ENCODE measurements around the gene ZNF687. TPM values are rescaled to one million over a fixed set of nuclear protein-coding genes. Genes with fewer than 3 reads are reported as not detected.

Gene ZNF687
- total RNA-seq, 1 donor from 2014 or later: 32.1 TPM

GRCh38 chr1:151259351-151259750 is 22.7 kb upstream of the ZNF687 start:
- H3K4me1 Mint-ChIP-seq: peaks cover 15% of the 10 kb centered on the region
- no peak for TF ChIP-seq CTCF (IDR thresholded peaks at IDR 0.05; ENCODE audit: unreplicated experiment)
- no peak overlapping the region for H3K4me3 Mint-ChIP-seq
- peaks cover 13% of the 10 kb centered on the region for H3K36me3 Mint-ChIP-seq
- no peak for DNase-seq (ENCODE audit: low spot score in 2 of 2, unreplicated experiment in 2 of 2)
- no peak overlapping the region for H3K27ac Mint-ChIP-seq
- H3K9me3 Mint-ChIP-seq: no peaks in the 10 kb centered on the region
- no peaks in the 10 kb centered on the region for H3K27me3 Mint-ChIP-seq (ENCODE audit: low read depth)

GRCh38 chr1:151265446-151266236 is 16.5 kb upstream of the ZNF687 start:
- Mint-ChIP-seq H3K27ac (no peak overlapping the region), H3K4me1 (no peaks in the 10 kb centered on the region), H3K4me3 (no peak overlapping the region), H3K36me3 (peaks cover 29% of the 10 kb centered on the region), H3K27me3 (ENCODE audit: low read depth) (no peaks in the 10 kb centered on the region), H3K9me3 (no peaks in the 10 kb centered on the region)
- TF ChIP-seq CTCF (IDR thresholded peaks at IDR 0.05; ENCODE audit: unreplicated experiment): no peak
- DNase-seq (ENCODE audit: low spot score in 2 of 2, unreplicated experiment in 2 of 2): no peak

GRCh38 chr1:151266315-151266714 is 15.8 kb upstream of the ZNF687 start:
- Mint-ChIP-seq H3K4me1 (no peaks in the 10 kb centered on the region), H3K27ac (no peak overlapping the region), H3K9me3 (no peaks in the 10 kb centered on the region), H3K27me3 (ENCODE audit: low read depth) (no peaks in the 10 kb centered on the region), H3K36me3 (peaks cover 30% of the 10 kb centered on the region), H3K4me3 (no peak overlapping the region)
- TF ChIP-seq CTCF (IDR thresholded peaks at IDR 0.05; ENCODE audit: unreplicated experiment): no peak
- DNase-seq (ENCODE audit: low spot score in 2 of 2, unreplicated experiment in 2 of 2): no peak

- H3K27ac Mint-ChIP-seq: no peak overlapping the region
- TF ChIP-seq CTCF (IDR thresholded peaks at IDR 0.05; ENCODE audit: unreplicated experiment): no peak
- no peak overlapping the region for H3K4me3 Mint-ChIP-seq
- H3K27me3 Mint-ChIP-seq (ENCODE audit: low read depth): no peaks in the 10 kb centered on the region
- no peaks in the 10 kb centered on the region for H3K4me1 Mint-ChIP-seq
- H3K36me3 Mint-ChIP-seq: peaks cover 35% of the 10 kb centered on the region
- DNase-seq (ENCODE audit: low spot score in 2 of 2, unreplicated experiment in 2 of 2): no peak
- H3K9me3 Mint-ChIP-seq: no peaks in the 10 kb centered on the region
These were observed 15.3 kb upstream of the ZNF687 start for GRCh38 chr1:151266821-151267220.

- no peak for DNase-seq (ENCODE audit: low spot score in 2 of 2, unreplicated experiment in 2 of 2)
- H3K36me3 Mint-ChIP-seq: peaks cover 34% of the 10 kb centered on the region
- no peak overlapping the region for H3K4me3 Mint-ChIP-seq
- no peak overlapping the region for H3K27ac Mint-ChIP-seq
- TF ChIP-seq CTCF (IDR thresholded peaks at IDR 0.05; ENCODE audit: unreplicated experiment): no peak
- H3K4me1 Mint-ChIP-seq: no peaks in the 10 kb centered on the region
- no peaks in the 10 kb centered on the region for H3K27me3 Mint-ChIP-seq (ENCODE audit: low read depth)
- no peaks in the 10 kb centered on the region for H3K9me3 Mint-ChIP-seq
These were observed 14.3 kb upstream of the ZNF687 start for GRCh38 chr1:151267760-151268159.

Measured in mesothelial cell of epicardium (in vitro differentiated cells).